Heart left ventricle (tissue), 16 donors: ENCODE data around the gene SCARB1. TPM values are rescaled to one million over a fixed set of nuclear protein-coding genes. Genes with fewer than 3 reads are reported as not detected.

ENCODE experiments used
- ATAC-seq, 4 donors: fragments of 200-7000 bp; cut with Tn5 transposase; one replicate each; pipeline ENCODE4 v1.9.1; 2020 to 2022; ENCODE audit warnings: moderate library complexity in 4 of 4, mild to moderate bottlenecking in 3 of 4, moderate number of reproducible peaks in 1 of 4
- DNase-seq, 5 donors: peaks; one replicate each; pipeline ENCODE4 v3.0.0-alpha.2; 2020
- H3K27ac ChIP-seq, 12 donors: fragments of 200-600 bp; sonication (generic) in 4 of 12; one replicate each; pipeline versions ENCODE4 v1.5.0 to v1.8.0; 2016 to 2022; ENCODE audit warnings: mild to moderate bottlenecking in 2 of 12
- H3K27me3 ChIP-seq, 9 donors: fragments of 200-600 bp; sonication (generic) in 2 of 9; one replicate each; pipeline versions ENCODE4 v1.5.1 to v1.8.0; 2016 to 2022; ENCODE audit warnings: mild to moderate bottlenecking in 3 of 9
- H3K36me3 ChIP-seq, 9 donors: fragments of 200-600 bp; sonication (generic) in 2 of 9; one replicate each; pipeline versions ENCODE4 v1.5.0 to v1.8.0; 2018 to 2022; ENCODE audit warnings: mild to moderate bottlenecking in 2 of 9
- H3K4me1 ChIP-seq, 12 donors: fragments of 200-600 bp; sonication (generic) in 4 of 12; one replicate each; pipeline versions ENCODE4 v1.5.0 to v1.8.0; 2016 to 2022; ENCODE audit warnings: mild to moderate bottlenecking in 3 of 12
- H3K4me3 ChIP-seq, 12 donors: fragments of 200-600 bp; sonication (generic) in 4 of 12; one replicate each; pipeline versions ENCODE4 v1.5.0 to v1.8.0; 2017 to 2022; ENCODE audit warnings: mild to moderate bottlenecking in 9 of 12, moderate library complexity in 4 of 12
- H3K9me3 ChIP-seq, 12 donors: fragments of 200-600 bp; sonication (generic) in 4 of 12; one replicate each; pipeline versions ENCODE4 v1.5.0 to v1.8.0; 2016 to 2022; ENCODE audit warnings: mild to moderate bottlenecking in 1 of 12
- POLR2A ChIP-seq, 2 donors: fragments of 450-650 bp; IDR thresholded peaks; one replicate each; pipeline ENCODE4 v1.6.1; 2017; ENCODE audit warnings: antibody characterized with exemption in 2 of 2, mild to moderate bottlenecking in 2 of 2, moderate library complexity in 2 of 2
- WGBS, 4 donors: extraction: QIAGEN DNeasy Blood & Tissue Kit in 2 of 4; methylation state at CpG; one replicate each; pipeline versions ENCODE4 v1.1.5 to v1.1.7; 2013 to 2018; 5-methylcytosine and 5-hydroxymethylcytosine counted together
- intact Hi-C, 10 donors: fragments of 100-400 bp; cut with DNase I; formaldehyde crosslinking; loops; one replicate each; pipeline versions ENCODE4 v1.11.1 to v1.14.2; 2022
- polyA plus RNA-seq, 2 donors: library from polyadenylated mRNA; stranded (reverse); fragments of 200-250 nt; gene quantifications; one replicate each; pipeline ENCODE4 v1.2.3, GENCODE V29; 2013
- total RNA-seq, 9 donors: library from RNA; depleted of rRNA in 2 of 9; stranded (reverse); fragments of >200 nt in 2 of 9; fragmentation: NEBNext Ultra II Directional in 3 of 9; extraction: Animal tissue kit (Norgen Biotek cat#: 25700) in 3 of 9; gene quantifications; one replicate each; pipeline versions ENCODE4 v1.1.0 to v1.2.4, GENCODE V29; 2016 to 2023
- TF ChIP-seq, protein P1 (sequence below), 12 donors: fragments of 200-600 bp; sonication (generic) in 4 of 12; IDR thresholded peaks; one replicate each; pipeline versions ENCODE4 v1.5.0 to v1.8.0; 2018 to 2022; ENCODE audit warnings: antibody characterized with exemption in 12 of 12, mild to moderate bottlenecking in 5 of 12
- donor health status: ischemic (EF 13 %, LVEDD 7.1; RV severe dilation, severe dysfunction).
- donor health status: healthy with polysubstance abuse.
- donor health status: DM: no; HTN: yes; CAD: no.
- donor health status: DM: no; HTN: no; CAD: no.
- donor health status: ischemic (EF 25% LVEDD 6.9; RV normal size, moderate dysfunction).
- donor health status: ischemic (EF 25% LVEDD 5.7; RV mildly dilated, moderate dysfunction).
- donor health status: healthy.
- donor health status: DM: yes; HTN: yes; CAD: no.
- donor health status: ischemic (EF 35%, LVEDD 5.7; RV mildly dilated, moderate dysfunction).
- donor health status: nonischemic (EF 11% LVEDD 7.7; RV severe dilation, severe dysfunction).
- donor health status: DM: yes; HTN: yes; CAD: no.
- donor health status: PGD.
- donor health status: ischemic (EF 29% LVEDD 5.4; RV normal size, mild dysfunction).
- donor health status: nonischemic (EF 23%, LVEDD 6.1; RV moderate dilation, normal function).

The SCARB1 gene
- total and polyA plus RNA-seq, 11 donors, result 6.9 to 21.7 (median 14.0) TPM

DNA sequence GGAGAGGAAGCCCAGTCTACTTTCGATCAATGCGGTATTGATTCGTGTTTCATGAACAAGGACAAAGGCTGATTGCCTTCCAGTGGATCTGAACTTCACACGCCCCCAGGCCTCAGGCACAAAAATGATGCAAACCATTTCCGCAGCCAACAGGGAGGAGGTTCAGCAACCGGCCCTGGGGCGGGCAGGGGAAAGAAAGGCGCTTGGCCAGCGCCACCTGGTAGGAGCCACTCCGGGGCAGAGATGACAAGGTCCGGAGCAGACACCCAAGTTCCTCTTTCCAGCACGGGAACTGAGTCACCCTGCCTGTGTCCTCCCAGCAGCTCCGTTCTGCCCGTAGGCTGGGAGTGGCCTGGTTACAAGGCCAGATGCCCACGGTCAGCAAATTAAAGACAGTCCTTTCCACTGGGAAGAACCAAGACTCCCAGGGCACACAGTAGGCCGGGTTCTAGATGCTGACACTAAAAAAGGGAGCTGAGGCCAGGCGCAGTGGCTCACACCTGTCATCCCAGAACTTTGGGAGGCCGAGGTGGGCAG, 136.3 kb downstream of the SCARB1 start:
- intact Hi-C loops, result loop anchor here in 1 of 10 donors (5.0 kb wide), 1 partner anchor 40 kb away; no protein-coding TSS in a partner anchor
- peak; percentile 68 to 92 (median 86) for ATAC-seq
- H3K36me3 ChIP-seq, result no peaks in the 10 kb centered on the region
- peak overlapping the region in 11 of 12 donors; percentile 31 to 93 (median 56) for H3K27ac ChIP-seq
- H3K4me3 ChIP-seq, result no peak overlapping the region
- H3K27me3 ChIP-seq, result no peaks in the 10 kb centered on the region
- peak; percentile 73 to 89 (median 85) for DNase-seq
- H3K4me1 ChIP-seq, result peaks cover 0 to 62% (median 15%) of the 10 kb centered on the region in 12 donors
- peaks cover 0 to 6% (median 0%) of the 10 kb centered on the region in 12 donors for H3K9me3 ChIP-seq
- no peak for TF ChIP-seq POLR2A (IDR thresholded peaks at IDR 0.05)
- TF ChIP-seq, protein P1, sequence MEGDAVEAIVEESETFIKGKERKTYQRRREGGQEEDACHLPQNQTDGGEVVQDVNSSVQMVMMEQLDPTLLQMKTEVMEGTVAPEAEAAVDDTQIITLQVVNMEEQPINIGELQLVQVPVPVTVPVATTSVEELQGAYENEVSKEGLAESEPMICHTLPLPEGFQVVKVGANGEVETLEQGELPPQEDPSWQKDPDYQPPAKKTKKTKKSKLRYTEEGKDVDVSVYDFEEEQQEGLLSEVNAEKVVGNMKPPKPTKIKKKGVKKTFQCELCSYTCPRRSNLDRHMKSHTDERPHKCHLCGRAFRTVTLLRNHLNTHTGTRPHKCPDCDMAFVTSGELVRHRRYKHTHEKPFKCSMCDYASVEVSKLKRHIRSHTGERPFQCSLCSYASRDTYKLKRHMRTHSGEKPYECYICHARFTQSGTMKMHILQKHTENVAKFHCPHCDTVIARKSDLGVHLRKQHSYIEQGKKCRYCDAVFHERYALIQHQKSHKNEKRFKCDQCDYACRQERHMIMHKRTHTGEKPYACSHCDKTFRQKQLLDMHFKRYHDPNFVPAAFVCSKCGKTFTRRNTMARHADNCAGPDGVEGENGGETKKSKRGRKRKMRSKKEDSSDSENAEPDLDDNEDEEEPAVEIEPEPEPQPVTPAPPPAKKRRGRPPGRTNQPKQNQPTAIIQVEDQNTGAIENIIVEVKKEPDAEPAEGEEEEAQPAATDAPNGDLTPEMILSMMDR (IDR thresholded peaks at IDR 0.05), result peak in 1 of 12 donors; percentile 8
- 61 to 70% (median 63%) methylated on average over 17 to 18 of the region's 18 CpGs for WGBS, 4 donors

Other genes with a start within 250 kb of the SCARB1 start
- 1,000 to 10,000 TPM in 8 of 9 donors, 100 to 1,000 TPM in 1; 811 to 2,185 (median 1,239) TPM for gene UBC, start 50.8 kb upstream of the SCARB1 start, total RNA-seq
- 1,000 to 10,000 TPM; 1,238 to 1,403 TPM for gene UBC, start 50.8 kb upstream of the SCARB1 start, polyA plus RNA-seq
- 10 to 100 TPM in 3 of 9 donors, 1 to 10 TPM in 6; 3.7 to 13.0 (median 7.1) TPM for gene DHX37, start 125.3 kb upstream of the SCARB1 start, total RNA-seq
- 10 to 100 TPM in 1 of 2 donors, 1 to 10 TPM in 1; 3.6 to 18.7 TPM for gene DHX37, start 125.3 kb upstream of the SCARB1 start, polyA plus RNA-seq
- 1 to 10 TPM; 2.0 to 5.3 (median 3.8) TPM for gene BRI3BP, start 129.8 kb upstream of the SCARB1 start, total RNA-seq
- gene BRI3BP, start 129.8 kb upstream of the SCARB1 start, polyA plus RNA-seq, result 1 to 10 TPM; 1.1 to 3.5 TPM
- gene AACS, start 201.6 kb upstream of the SCARB1 start, total RNA-seq, result 10 to 100 TPM; 10.2 to 19.3 (median 12.4) TPM
- 10 to 100 TPM in 1 of 2 donors, 1 to 10 TPM in 1; 7.4 to 13.9 TPM for gene AACS, start 201.6 kb upstream of the SCARB1 start, polyA plus RNA-seq